Sigmoid colon (tissue), 4 donors: ENCODE measurements around the gene SLC25A33.

ENCODE experiments used
- EP300 ChIP-seq, 4 donors: sonication (generic); formaldehyde crosslinking; IDR thresholded peaks; one replicate each; pipeline ENCODE4 v1.6.1; 2017; ENCODE audit warnings: antibody characterized with exemption in 4 of 4
- POLR2A ChIP-seq, 2 donors: fragments of 450-650 bp; IDR thresholded peaks; one replicate each; pipeline ENCODE4 v1.6.1; 2016; ENCODE audit warnings: antibody characterized with exemption in 2 of 2, mild to moderate bottlenecking in 2 of 2, moderate library complexity in 2 of 2
- POLR2AphosphoS5 ChIP-seq, 4 donors: sonication (generic); formaldehyde crosslinking; IDR thresholded peaks; one replicate each; pipeline ENCODE4 v1.6.1; 2017; ENCODE audit warnings: antibody characterized with exemption in 4 of 4
- TF ChIP-seq, protein P1 (sequence below), 4 experiments: fragments of 450-650 bp in 3 of 4; fragments of 200-600 bp in 1 of 4; IDR thresholded peaks; one replicate each; pipeline ENCODE4 v1.5.1; 2016 to 2019; ENCODE audit warnings: antibody characterized with exemption in 4 of 4, mild to moderate bottlenecking in 3 of 4, moderate library complexity in 2 of 4

- TF ChIP-seq, protein P1, sequence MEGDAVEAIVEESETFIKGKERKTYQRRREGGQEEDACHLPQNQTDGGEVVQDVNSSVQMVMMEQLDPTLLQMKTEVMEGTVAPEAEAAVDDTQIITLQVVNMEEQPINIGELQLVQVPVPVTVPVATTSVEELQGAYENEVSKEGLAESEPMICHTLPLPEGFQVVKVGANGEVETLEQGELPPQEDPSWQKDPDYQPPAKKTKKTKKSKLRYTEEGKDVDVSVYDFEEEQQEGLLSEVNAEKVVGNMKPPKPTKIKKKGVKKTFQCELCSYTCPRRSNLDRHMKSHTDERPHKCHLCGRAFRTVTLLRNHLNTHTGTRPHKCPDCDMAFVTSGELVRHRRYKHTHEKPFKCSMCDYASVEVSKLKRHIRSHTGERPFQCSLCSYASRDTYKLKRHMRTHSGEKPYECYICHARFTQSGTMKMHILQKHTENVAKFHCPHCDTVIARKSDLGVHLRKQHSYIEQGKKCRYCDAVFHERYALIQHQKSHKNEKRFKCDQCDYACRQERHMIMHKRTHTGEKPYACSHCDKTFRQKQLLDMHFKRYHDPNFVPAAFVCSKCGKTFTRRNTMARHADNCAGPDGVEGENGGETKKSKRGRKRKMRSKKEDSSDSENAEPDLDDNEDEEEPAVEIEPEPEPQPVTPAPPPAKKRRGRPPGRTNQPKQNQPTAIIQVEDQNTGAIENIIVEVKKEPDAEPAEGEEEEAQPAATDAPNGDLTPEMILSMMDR (IDR thresholded peaks at IDR 0.05): no peak
- TF ChIP-seq POLR2A (IDR thresholded peaks at IDR 0.05) (no peak), POLR2AphosphoS5 (IDR thresholded peaks at IDR 0.05) (no peak), EP300 (IDR thresholded peaks at IDR 0.05) (no peak)
Measured at GRCh38 chr1:9544926-9545325, 5.7 kb downstream of the SLC25A33 start.
